ENCODE results near the gene TSHR.

TSHR gene

GRCh38 chr14:81162941-81163340 lies 207.5 kb downstream of the TSHR start:
- DNase-seq (ENCODE audit: low read depth), result peak; percentile 26
- H3K4me3 ChIP-seq (ENCODE audit: control insufficient read depth, low read depth, low read length), result no peak overlapping the region
- TF ChIP-seq CTCF (conservative IDR thresholded peaks at IDR 0.05; ENCODE audit: control insufficient read depth, insufficient read depth, low read depth, low read length), result no peak

- peak; percentile 87 for DNase-seq (ENCODE audit: low read depth)
- H3K4me3 ChIP-seq (ENCODE audit: control insufficient read depth, low read depth, low read length), result no peak overlapping the region
- peak; percentile 87 for TF ChIP-seq CTCF (conservative IDR thresholded peaks at IDR 0.05; ENCODE audit: control insufficient read depth, insufficient read depth, low read depth, low read length)
Observed at GRCh38 chr14:81164167-81164774, 208.8 kb downstream of the TSHR start.

- DNase-seq (ENCODE audit: low read depth), result no peak
- H3K4me3 ChIP-seq (ENCODE audit: control insufficient read depth, low read depth, low read length), result no peak overlapping the region
- TF ChIP-seq CTCF (conservative IDR thresholded peaks at IDR 0.05; ENCODE audit: control insufficient read depth, insufficient read depth, low read depth, low read length), result no peak
Observed at GRCh38 chr14:81165188-81165587, 209.8 kb downstream of the TSHR start.

- no peak for TF ChIP-seq CTCF (conservative IDR thresholded peaks at IDR 0.05; ENCODE audit: control insufficient read depth, insufficient read depth, low read depth, low read length)
- no peak overlapping the region for H3K4me3 ChIP-seq (ENCODE audit: control insufficient read depth, low read depth, low read length)
Observed at GRCh38 chr14:81166121-81166520, 210.7 kb downstream of the TSHR start.

GRCh38 chr14:81169267-81169666 lies 213.8 kb downstream of the TSHR start:
- no peak for DNase-seq (ENCODE audit: low read depth)
- no peak for TF ChIP-seq CTCF (conservative IDR thresholded peaks at IDR 0.05; ENCODE audit: control insufficient read depth, insufficient read depth, low read depth, low read length)
- H3K4me3 ChIP-seq (ENCODE audit: control insufficient read depth, low read depth, low read length), result peak overlapping the region; percentile 74

More at GRCh38 chr14:81166121-81166520, 210.7 kb downstream of the TSHR start:
- no peak for DNase-seq (ENCODE audit: low read depth)

GRCh38 chr14:81169711-81170103 lies 214.3 kb downstream of the TSHR start:
- H3K4me3 ChIP-seq (ENCODE audit: control insufficient read depth, low read depth, low read length), result peak overlapping the region; percentile 74
- peak; percentile 31 for DNase-seq (ENCODE audit: low read depth)

More at GRCh38 chr14:81169711-81170103, 214.3 kb downstream of the TSHR start:
- no peak for TF ChIP-seq CTCF (conservative IDR thresholded peaks at IDR 0.05; ENCODE audit: control insufficient read depth, insufficient read depth, low read depth, low read length)
